Measurements from ENCODE around the gene BIN1.

The BIN1 gene

GRCh38 chr2:127076290-127076689, 30.7 kb downstream of the BIN1 start:
- DNase-seq, result no peak

GRCh38 chr2:127075821-127076220, 31.1 kb downstream of the BIN1 start:
- DNase-seq, result peak in 1 of 56 donors; percentile 34

- no peak for DNase-seq
Measured at GRCh38 chr2:127074936-127075335, 32.0 kb downstream of the BIN1 start.

GRCh38 chr2:127074358-127074757, 32.6 kb downstream of the BIN1 start:
- DNase-seq, result peak in 2 of 56 donors; percentile 22 to 40

- DNase-seq, result peak in 55 of 56 donors; percentile 40 to 98 (median 91)
Measured at GRCh38 chr2:127072970-127073369, 34.0 kb downstream of the BIN1 start.

GRCh38 chr2:127072396-127072795, 34.6 kb downstream of the BIN1 start:
- peak in 2 of 56 donors; percentile 27 to 48 for DNase-seq

GRCh38 chr2:127071901-127072328, 35.0 kb downstream of the BIN1 start:
- DNase-seq, result peak in 1 of 56 donors; percentile 41

GRCh38 chr2:127070221-127070620, 36.7 kb downstream of the BIN1 start:
- DNase-seq, result no peak

GRCh38 chr2:127069536-127069935, 37.4 kb downstream of the BIN1 start:
- DNase-seq, result no peak

GRCh38 chr2:127069003-127069402, 38.0 kb downstream of the BIN1 start:
- DNase-seq, result peak in 4 of 56 donors; percentile 30 to 48 (median 36)

- no peak for DNase-seq
Measured at GRCh38 chr2:127068351-127068741, 38.6 kb downstream of the BIN1 start.

GRCh38 chr2:127067620-127068350, 39.2 kb downstream of the BIN1 start:
- DNase-seq, result peak in 50 of 56 donors; percentile 14 to 88 (median 62)

GRCh38 chr2:127066942-127067341, 40.0 kb downstream of the BIN1 start:
- peak in 1 of 56 donors; percentile 37 for DNase-seq

- no peak for DNase-seq
Measured at GRCh38 chr2:127065940-127066318, 41.0 kb downstream of the BIN1 start.

- DNase-seq, result no peak
Measured at GRCh38 chr2:127065299-127065939, 41.5 kb downstream of the BIN1 start.

- DNase-seq, result peak in 14 of 56 donors; percentile 22 to 92 (median 56)
Measured at GRCh38 chr2:127064642-127065250, 42.2 kb downstream of the BIN1 start.

GRCh38 chr2:127063701-127064590, 43.0 kb downstream of the BIN1 start:
- DNase-seq, result no peak

- DNase-seq, result no peak
Measured at GRCh38 chr2:127061375-127062273, 45.3 kb downstream of the BIN1 start.

GRCh38 chr2:127060264-127060945, 46.5 kb downstream of the BIN1 start:
- no peak for DNase-seq

GRCh38 chr2:127059559-127059958, 47.4 kb downstream of the BIN1 start:
- DNase-seq, result no peak

Measured in nucleus accumbens (tissue), 56 donors.